ENCODE data around the gene AEBP1.

DNA sequence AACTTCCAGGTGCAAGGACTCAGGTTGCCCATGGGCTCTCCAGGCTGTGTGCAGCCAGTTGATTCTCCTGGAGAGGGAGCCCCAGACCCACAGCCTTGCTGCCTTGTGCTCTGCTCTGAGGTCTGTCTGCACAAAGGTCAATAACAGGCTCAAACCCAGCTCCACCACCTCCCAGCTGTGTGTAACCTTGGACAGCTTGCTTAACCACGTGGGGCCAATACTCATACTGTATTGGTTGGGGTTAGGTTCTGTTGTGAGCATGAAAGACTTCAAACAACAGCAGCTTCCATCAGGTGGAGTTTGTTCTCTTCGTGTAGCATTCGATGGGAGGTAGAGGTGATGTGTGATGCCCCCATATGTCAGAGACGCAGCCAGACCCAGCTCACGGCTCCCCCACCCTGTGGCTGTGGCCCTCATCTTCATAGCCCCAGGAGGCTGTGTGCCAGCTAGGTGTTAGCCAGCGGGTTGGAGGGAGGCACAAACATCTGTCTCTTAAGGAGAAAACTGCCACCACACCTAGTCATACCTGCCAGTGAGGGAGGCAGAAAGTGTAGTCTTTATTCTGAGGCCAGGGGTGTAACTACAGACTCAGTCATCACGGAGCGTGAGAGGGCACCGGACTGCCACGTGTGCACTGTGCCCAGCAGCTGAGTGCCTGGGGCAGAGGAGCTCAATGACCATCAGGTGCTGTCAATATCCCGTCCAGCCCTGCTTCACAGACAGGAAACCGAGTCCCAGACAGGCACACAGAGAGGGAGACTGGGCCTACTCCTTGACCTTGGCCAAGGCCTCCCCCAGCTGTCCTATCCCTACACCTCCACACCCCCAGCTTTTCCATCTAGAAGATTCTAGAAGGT, 27.3 kb downstream of the AEBP1 start:
- TF ChIP-seq, protein P1, sequence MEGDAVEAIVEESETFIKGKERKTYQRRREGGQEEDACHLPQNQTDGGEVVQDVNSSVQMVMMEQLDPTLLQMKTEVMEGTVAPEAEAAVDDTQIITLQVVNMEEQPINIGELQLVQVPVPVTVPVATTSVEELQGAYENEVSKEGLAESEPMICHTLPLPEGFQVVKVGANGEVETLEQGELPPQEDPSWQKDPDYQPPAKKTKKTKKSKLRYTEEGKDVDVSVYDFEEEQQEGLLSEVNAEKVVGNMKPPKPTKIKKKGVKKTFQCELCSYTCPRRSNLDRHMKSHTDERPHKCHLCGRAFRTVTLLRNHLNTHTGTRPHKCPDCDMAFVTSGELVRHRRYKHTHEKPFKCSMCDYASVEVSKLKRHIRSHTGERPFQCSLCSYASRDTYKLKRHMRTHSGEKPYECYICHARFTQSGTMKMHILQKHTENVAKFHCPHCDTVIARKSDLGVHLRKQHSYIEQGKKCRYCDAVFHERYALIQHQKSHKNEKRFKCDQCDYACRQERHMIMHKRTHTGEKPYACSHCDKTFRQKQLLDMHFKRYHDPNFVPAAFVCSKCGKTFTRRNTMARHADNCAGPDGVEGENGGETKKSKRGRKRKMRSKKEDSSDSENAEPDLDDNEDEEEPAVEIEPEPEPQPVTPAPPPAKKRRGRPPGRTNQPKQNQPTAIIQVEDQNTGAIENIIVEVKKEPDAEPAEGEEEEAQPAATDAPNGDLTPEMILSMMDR (conservative IDR thresholded peaks at IDR 0.05; ENCODE audit: low read depth in 2 of 2): peak; percentile 27 to 68; a peak in 3 of 4 replicates
- TF ChIP-seq REST (IDR thresholded peaks at IDR 0.05; ENCODE audit: unreplicated experiment): no peak
- no peak for TF ChIP-seq ZNF114 (CRISPR knock-in tag; IDR thresholded peaks at IDR 0.05)
- TF ChIP-seq EZH2phosphoT487 (IDR thresholded peaks at IDR 0.05; ENCODE audit: unreplicated experiment): no peak
- TF ChIP-seq POLR2AphosphoS5 (IDR thresholded peaks at IDR 0.05; ENCODE audit: low read depth): no peak
- no peak for TF ChIP-seq EZH2 (IDR thresholded peaks at IDR 0.05; ENCODE audit: low read depth, unreplicated experiment)
- TF ChIP-seq NANOG (IDR thresholded peaks at IDR 0.05; ENCODE audit: borderline replicate concordance): no peak
- no peak for TF ChIP-seq STAT1 (IDR thresholded peaks at IDR 0.05; ENCODE audit: unreplicated experiment)
- TF ChIP-seq CREB1 (CRISPR knock-in tag; IDR thresholded peaks at IDR 0.05; ENCODE audit: low read depth): no peak
